Small intestine (tissue), 7 donors: Measurements from ENCODE around the gene TMEM238L. TPM values are rescaled to one million over a fixed set of nuclear protein-coding genes. Genes with fewer than 3 reads are reported as not detected.

Experiments
- DNase-seq, 2 donors: peaks; one replicate each; pipeline versions ENCODE4 v3.0.0 to v3.0.0-alpha.2; 2013
- FAIRE-seq: peaks from 2 replicates; lab custom pipeline; 2012; peaks lifted over from hg19 to GRCh38; lab: Jason Lieb, UNC
- H3K27ac ChIP-seq, 3 donors: one replicate each; pipeline ENCODE4 v1.5.1; 2013; ENCODE audit warnings: low read length in 2 of 3, mild to moderate bottlenecking in 2 of 3, control low read depth in 1 of 3, inconsistent platforms in 1 of 3, low read depth in 1 of 3, moderate library complexity in 1 of 3
- H3K27me3 ChIP-seq, 3 donors: one replicate each; pipeline ENCODE4 v1.6.1; 2013; ENCODE audit warnings: low read length in 3 of 3, inconsistent platforms in 1 of 3; ENCODE audit not compliant: control insufficient read depth in 3 of 3, insufficient read depth in 3 of 3
- H3K36me3 ChIP-seq, 3 donors: one replicate each; pipeline ENCODE4 v1.6.1; 2013; ENCODE audit warnings: low read length in 3 of 3, inconsistent platforms in 1 of 3, low read depth in 1 of 3, mild to moderate bottlenecking in 1 of 3, moderate library complexity in 1 of 3; ENCODE audit not compliant: control insufficient read depth in 3 of 3, insufficient read depth in 2 of 3
- H3K4me1 ChIP-seq, 3 donors: one replicate each; pipeline ENCODE4 v1.6.1; 2013; ENCODE audit warnings: low read length in 2 of 3, inconsistent platforms in 1 of 3, low read depth in 1 of 3, mild to moderate bottlenecking in 1 of 3, moderate library complexity in 1 of 3; ENCODE audit not compliant: control insufficient read depth in 3 of 3, insufficient read depth in 2 of 3
- H3K4me3 ChIP-seq, 3 donors: one replicate each; pipeline ENCODE4 v1.5.1; 2013; ENCODE audit warnings: low read length in 3 of 3, control low read depth in 1 of 3, inconsistent platforms in 1 of 3, low read depth in 1 of 3, mild to moderate bottlenecking in 1 of 3, moderate library complexity in 1 of 3
- H3K9me3 ChIP-seq, 2 donors: one replicate each; pipeline ENCODE4 v1.6.1; 2013; ENCODE audit warnings: low read depth in 1 of 2, low read length in 1 of 2; ENCODE audit not compliant: control insufficient read depth in 2 of 2, insufficient read depth in 1 of 2
- WGBS, 3 donors: extraction: QIAGEN DNeasy Blood & Tissue Kit; methylation state at CpG; one replicate each; pipeline ENCODE4 v1.1.7; 2013; 5-methylcytosine and 5-hydroxymethylcytosine counted together
- polyA plus RNA-seq, 4 donors: library from polyadenylated mRNA; stranded (reverse) in 3 of 4; unstranded in 1 of 4; fragments of 200-250 nt in 3 of 4; fragments of 120-200 nt in 1 of 4; gene quantifications; one replicate each; pipeline versions ENCODE4 v1.2.1 to v1.2.3, GENCODE V29; 2013
- donor health status: healthy with polysubstance abuse.
- donor health status: control.
- donor health status: control.
- donor health status: Bipolar disorder and iron deficiency.
- donor health status: healthy.

Gene TMEM238L
- polyA plus RNA-seq, 4 donors: 6.0 to 26.8 (median 20.6) TPM

DNA sequence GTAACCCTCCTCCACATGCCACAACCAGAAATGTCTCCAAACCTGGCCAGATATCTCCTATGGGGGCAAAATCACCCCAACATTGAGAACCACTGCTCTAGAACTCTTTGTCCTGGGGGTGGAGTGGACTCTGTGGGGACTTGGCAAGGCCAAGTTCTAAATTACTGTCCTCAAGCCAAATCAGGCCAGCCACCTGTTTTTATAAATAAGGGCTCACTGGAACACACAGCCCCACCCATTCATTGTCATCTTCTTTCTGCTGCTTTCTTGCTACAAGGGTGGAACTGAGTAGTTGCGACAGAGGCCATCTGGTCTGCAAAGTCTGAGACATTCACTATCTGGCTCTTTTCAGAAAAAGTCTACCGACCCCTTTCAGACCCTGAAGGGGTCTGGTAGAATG lies 47.3 kb downstream of the TMEM238L start:
- Histone ChIP-seq H3K27ac (peak overlapping the region in 1 of 3 donors; percentile 47), H3K27me3 (no peaks in the 10 kb centered on the region), H3K9me3 (no peaks in the 10 kb centered on the region), H3K4me1 (peaks cover 0 to 19% (median 0%) of the 10 kb centered on the region in 3 donors), H3K36me3 (peaks cover 0 to 39% (median 2%) of the 10 kb centered on the region in 3 donors), H3K4me3 (no peak overlapping the region)
- 78 to 81% (median 79%) methylated on average over 2 of the region's 2 CpGs for WGBS, 3 donors
- FAIRE-seq: no peak
- peak in 1 of 2 donors; percentile 23 for DNase-seq

DNA sequence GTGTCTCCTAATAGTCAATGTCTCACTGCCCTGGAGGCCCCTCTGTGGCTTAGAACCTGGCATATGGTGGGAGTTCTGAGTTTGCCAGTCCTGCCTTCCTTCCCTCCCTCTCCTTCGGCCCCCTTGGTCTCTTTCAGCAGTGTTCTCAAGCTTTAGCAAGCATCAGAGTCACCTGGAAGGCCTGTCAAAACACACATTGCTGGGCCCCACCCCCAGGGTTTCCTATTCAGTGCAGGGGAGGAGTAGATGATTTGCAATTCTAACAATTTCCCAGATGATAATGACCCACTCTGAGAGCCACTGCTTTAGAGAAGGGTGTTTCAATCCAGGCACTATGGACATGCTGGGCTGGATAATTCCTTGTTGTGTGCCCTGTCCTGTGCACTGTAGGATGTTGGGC lies 47.7 kb downstream of the TMEM238L start:
- H3K36me3 ChIP-seq: peaks cover 0 to 40% (median 2%) of the 10 kb centered on the region in 3 donors
- DNase-seq (no peak), FAIRE-seq (no peak)
- H3K27ac ChIP-seq: no peak overlapping the region
- no peaks in the 10 kb centered on the region for H3K9me3 ChIP-seq
- H3K27me3 ChIP-seq: no peaks in the 10 kb centered on the region
- WGBS, 3 donors: 67 to 94% (median 82%) methylated on average over 1 of the region's 1 CpG
- peaks cover 0 to 19% (median 0%) of the 10 kb centered on the region in 3 donors for H3K4me1 ChIP-seq
- no peak overlapping the region for H3K4me3 ChIP-seq

DNA sequence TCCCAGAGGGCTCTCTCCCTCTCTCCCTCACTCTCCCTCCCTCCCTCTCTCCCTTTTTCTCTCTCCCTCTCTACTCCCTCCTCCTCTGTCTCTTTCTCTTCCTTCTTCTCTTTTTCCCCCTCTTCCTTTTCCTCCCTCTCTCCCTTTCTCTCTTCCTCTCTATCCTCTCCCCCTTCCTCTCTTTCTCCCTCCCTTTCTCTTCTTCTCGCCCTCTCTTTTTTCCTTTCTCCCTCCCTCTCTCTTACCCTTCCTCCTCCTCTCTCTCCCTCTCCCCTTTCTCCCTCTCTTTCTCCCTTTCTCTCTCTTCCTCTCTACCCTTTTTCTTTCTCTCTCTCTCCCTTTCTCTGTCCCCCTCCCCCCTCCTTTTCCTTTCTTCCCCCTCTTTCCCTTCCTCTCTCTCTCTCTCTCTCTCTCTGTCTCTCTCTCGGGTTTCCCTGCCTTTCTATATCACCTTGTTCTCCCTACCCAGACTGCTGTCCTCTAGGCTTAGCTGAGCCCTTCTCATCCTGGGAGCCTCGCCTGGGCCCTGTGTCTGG lies 48.2 kb downstream of the TMEM238L start:
- no peak overlapping the region for H3K4me3 ChIP-seq
- no peaks in the 10 kb centered on the region for H3K9me3 ChIP-seq
- H3K36me3 ChIP-seq: peaks cover 0 to 37% (median 2%) of the 10 kb centered on the region in 3 donors
- FAIRE-seq (no peak), DNase-seq (no peak)
- WGBS, 3 donors: 82 to 91% (median 82%) methylated on average over 3 of the region's 3 CpGs
- peaks cover 0 to 19% (median 0%) of the 10 kb centered on the region in 3 donors for H3K4me1 ChIP-seq
- no peak overlapping the region for H3K27ac ChIP-seq
- H3K27me3 ChIP-seq: no peaks in the 10 kb centered on the region

DNA sequence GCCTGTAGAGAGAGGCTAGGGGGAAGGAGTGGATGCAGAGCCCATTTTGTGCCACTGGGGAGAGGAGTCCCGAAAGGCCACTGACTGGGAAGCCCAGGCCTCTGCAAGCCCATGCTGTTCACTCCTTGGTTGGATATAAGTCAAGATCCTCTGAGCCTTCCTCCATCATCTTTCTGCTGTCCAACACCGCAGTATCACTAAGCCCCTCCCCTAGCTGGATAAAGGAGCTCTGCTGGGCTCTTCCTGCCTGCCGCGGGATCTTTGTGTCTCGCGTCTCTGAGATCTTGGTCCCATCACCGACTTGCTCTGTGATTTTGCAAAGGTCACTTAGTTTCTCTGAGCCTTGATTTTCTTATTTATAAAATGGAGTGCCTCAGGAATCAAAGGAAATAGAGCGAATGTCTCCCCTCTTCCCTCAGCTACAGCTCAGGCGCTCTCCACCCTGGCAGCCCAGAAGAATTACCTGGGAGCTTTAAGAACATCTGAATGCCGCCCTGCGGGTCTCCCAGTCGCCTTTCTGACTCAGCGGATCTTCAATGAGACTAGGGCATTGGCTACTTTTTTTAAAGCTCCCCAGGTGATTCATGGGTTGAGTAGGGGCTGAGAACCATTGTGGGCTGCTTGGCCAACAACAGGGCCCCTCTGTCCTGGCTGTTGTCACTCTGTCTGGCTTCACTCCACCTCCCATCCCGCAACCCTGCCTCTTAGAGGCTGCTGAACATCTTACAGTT lies 48.9 kb downstream of the TMEM238L start:
- no peak for FAIRE-seq
- 65 to 87% (median 86%) methylated on average over 14 of the region's 14 CpGs for WGBS, 3 donors
- H3K4me3 ChIP-seq: no peak overlapping the region
- peaks cover 0 to 38% (median 2%) of the 10 kb centered on the region in 3 donors for H3K36me3 ChIP-seq
- H3K9me3 ChIP-seq: no peaks in the 10 kb centered on the region
- DNase-seq: no peak
- H3K27ac ChIP-seq: no peak overlapping the region
- H3K4me1 ChIP-seq: peaks cover 0 to 19% (median 0%) of the 10 kb centered on the region in 3 donors
- no peaks in the 10 kb centered on the region for H3K27me3 ChIP-seq

DNA sequence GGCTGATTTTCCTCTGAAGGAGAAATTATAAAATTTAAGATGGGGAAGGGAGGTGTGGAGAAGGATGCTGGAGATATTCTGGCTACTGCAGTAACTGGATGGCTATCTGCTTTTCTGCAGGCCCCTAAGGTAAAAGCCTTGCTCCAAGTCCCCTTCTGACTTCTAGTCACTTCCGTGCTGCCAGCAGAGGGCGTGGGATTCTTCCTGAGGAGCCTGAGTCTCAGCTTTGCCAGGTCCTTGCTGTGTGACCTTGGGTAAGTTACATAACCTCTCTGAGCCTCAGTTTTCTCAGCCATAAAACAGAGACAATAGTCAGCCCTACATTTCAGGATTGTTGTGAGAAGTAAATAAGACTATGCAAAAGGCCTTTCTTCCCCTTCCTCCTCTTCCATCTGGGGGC lies 49.8 kb downstream of the TMEM238L start:
- Histone ChIP-seq H3K4me1 (peaks cover 0 to 19% (median 0%) of the 10 kb centered on the region in 3 donors), H3K4me3 (no peak overlapping the region), H3K36me3 (peaks cover 0 to 36% (median 2%) of the 10 kb centered on the region in 3 donors), H3K27ac (no peak overlapping the region), H3K27me3 (no peaks in the 10 kb centered on the region), H3K9me3 (no peaks in the 10 kb centered on the region)
- FAIRE-seq (no peak), DNase-seq (peak in 1 of 2 donors; percentile 53)
- WGBS, 3 donors: 46 to 57% (median 56%) methylated on average over 2 of the region's 2 CpGs

DNA sequence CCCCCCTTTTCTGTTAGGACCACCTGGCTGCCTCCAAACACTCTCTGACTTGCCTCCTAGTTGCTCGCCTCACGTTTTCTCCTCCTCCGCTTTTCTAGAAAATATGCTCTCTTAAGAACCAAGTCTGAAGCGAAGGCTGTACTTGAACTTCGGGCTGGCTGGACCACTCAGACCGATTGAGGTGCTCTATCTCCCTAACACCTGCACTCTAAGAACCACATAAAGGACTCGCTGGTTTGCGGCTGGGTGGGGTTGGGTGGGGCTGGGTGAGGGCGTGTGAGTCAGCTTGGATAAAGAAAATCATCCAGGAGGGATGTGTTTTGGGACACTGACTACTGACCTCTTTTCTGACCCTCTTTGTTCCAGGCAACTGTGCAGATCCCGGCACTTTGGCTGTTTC lies 51.2 kb downstream of the TMEM238L start:
- FAIRE-seq (no peak), DNase-seq (no peak)
- Histone ChIP-seq H3K27me3 (no peaks in the 10 kb centered on the region), H3K4me1 (peaks cover 0 to 21% (median 0%) of the 10 kb centered on the region in 3 donors), H3K27ac (no peak overlapping the region), H3K36me3 (peaks cover 0 to 36% (median 2%) of the 10 kb centered on the region in 3 donors), H3K9me3 (no peaks in the 10 kb centered on the region), H3K4me3 (no peak overlapping the region)
- WGBS, 3 donors: 48 to 75% (median 70%) methylated on average over 10 of the region's 10 CpGs

DNA sequence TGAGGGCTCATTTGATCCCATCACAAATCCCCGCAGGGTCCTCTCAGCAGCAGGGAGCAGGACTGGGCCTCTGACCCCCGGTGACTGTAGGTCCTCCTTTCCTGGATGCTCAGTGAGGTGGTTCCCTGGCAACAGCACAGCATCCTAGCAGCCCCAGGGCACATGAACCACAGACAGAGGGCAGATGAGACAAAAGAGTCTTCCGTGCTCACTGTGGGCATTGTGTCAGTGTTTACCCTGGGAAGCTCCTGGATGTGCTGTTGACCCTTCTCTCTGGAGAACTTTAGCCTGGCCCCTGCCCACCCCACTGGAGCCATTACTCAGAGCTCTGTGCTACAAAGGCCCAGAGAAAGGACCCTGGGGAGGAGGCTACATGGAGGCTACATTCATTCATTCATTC lies 52.3 kb downstream of the TMEM238L start:
- H3K36me3 ChIP-seq: peaks cover 0 to 32% (median 0%) of the 10 kb centered on the region in 3 donors

DNA sequence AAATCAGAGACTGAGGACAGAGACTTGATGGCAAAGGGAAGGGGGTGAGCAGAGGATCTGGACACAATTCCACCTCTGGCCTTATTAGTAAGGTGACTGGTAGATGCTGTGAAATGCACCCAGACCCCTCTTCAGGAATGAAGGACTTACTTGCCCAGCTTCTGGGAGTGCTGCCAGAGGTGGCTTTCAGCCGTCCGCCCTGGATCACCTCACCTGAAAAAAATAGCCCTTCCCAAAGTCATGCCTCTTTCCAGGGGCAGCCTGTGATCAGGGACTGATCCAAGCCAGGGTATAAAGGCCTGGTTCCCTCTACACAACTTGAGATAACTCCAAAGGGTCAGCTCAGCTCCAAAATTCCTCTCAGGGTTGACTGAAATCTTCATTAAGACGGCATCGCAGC lies 53.7 kb downstream of the TMEM238L start:
- Histone ChIP-seq H3K27ac (no peak overlapping the region), H3K36me3 (peaks cover 0 to 24% (median 0%) of the 10 kb centered on the region in 3 donors), H3K4me3 (no peak overlapping the region), H3K9me3 (no peaks in the 10 kb centered on the region), H3K4me1 (peaks cover 0 to 13% (median 0%) of the 10 kb centered on the region in 3 donors), H3K27me3 (no peaks in the 10 kb centered on the region)
- FAIRE-seq (no peak), DNase-seq (no peak)
- WGBS, 3 donors: 92 to 95% (median 95%) methylated on average over 4 of the region's 4 CpGs

More for the DNA sequence above, 52.3 kb downstream of the TMEM238L start:
- Histone ChIP-seq H3K4me3 (no peak overlapping the region), H3K9me3 (no peaks in the 10 kb centered on the region), H3K27me3 (no peaks in the 10 kb centered on the region), H3K27ac (no peak overlapping the region), H3K4me1 (peaks cover 0 to 10% (median 0%) of the 10 kb centered on the region in 3 donors)
- 89 to 98% (median 91%) methylated on average over 3 of the region's 3 CpGs for WGBS, 3 donors
- FAIRE-seq (no peak), DNase-seq (no peak)
